SKM-1 treated with dmso at 0.1 percent for 144 hours (cell line): ENCODE measurements around the gene DOCK10.

ENCODE experiments used
- DNase-seq: peaks from one replicate; lab custom pipeline; 2025; ENCODE audit not compliant: unreplicated experiment; lab: John Stamatoyannopoulos, UW

DOCK10 gene

GRCh38 chr2:225013425-225014365 is 28.6 kb downstream of the DOCK10 start:
- DNase-seq: no peak

DNA sequence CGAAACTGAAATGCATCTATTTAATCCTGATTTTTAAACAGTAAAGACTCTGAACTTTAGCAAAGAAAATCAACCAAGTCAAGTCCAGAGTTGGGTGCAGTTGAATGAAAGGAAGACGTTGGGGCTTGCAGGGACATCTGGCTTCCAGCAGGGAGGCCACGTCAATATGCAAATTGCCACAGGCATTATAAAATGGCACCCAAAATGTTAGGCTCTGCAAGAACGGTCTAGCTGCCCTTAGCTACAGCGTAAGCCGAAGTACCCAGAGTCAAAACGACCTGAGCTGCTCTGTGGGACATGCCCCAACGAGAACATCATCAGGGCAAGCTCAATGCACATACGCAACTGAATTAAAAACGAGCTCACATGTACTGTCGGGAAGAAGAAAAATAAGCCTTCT is 30.7 kb downstream of the DOCK10 start:
- no peak for DNase-seq

GRCh38 chr2:225010804-225011203 is 31.5 kb downstream of the DOCK10 start:
- no peak for DNase-seq

DNA sequence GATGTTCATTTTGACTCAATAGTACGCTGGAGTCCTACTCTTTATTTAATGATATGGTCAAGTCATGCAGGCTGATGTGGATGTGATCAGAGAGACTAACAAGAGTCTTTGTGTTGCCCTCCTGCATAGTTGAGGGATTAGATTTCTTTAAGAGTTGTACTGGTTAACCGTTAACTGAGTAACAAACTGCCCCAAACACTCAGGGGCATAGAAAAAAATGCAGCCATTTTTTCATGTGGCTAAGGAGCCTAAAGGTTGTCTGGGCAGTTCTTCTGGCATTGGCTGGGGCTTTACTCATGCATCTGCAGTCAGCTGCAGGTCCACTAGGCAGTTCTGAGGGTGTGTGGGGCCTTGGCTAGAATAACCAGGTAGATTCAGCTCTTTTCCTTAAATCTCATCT is 32.5 kb downstream of the DOCK10 start:
- DNase-seq: no peak

DNA sequence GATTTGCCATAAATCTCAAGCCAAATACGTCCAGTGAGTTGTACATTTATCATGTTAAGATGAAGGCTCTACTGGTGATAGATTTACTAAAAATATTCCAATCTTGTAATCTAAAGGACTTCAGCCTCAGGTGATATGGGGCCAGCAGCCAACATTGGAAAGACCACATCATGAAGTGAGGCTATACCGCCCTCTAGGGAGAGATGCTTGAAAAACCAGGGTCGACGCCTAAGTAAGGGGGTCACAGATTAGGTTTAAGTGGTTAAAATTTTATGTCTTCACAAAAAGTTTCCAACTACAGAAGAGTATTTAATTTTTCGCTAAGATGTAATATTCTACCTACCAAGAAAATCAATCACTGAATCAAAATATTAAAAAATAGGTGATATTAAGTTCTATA is 33.3 kb downstream of the DOCK10 start:
- DNase-seq: no peak

DNA sequence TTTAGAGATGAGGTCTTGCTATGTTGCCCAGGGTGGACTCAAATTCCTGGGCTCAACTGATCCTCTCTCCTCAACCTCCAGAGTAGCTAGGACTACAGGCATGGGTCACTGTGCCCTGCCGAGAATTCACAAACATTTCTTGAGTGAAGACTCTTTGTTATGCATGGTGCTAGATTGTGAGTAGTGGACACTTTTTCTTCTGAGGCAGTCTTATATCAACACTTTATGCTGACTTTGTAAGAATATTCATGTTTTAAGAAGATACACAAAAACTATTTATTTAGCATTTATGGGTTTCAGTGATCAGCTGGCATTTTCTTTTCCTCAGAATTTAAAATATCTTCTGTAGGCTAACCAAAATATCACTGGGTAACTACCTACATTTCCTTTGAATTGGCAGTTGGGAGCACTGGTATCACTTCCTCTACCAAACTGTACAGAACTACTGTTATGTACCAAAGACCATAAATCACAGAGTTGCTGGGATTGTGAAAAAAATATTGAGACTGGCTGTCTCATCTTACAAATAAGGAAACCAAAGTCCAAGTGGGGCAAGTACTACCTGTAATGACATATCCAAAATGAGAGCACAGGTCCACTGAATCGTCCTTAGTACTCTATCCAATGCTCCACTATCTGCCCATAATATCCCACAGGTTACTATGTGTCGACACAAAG is 34.0 kb downstream of the DOCK10 start:
- peak; percentile 23 for DNase-seq

DNA sequence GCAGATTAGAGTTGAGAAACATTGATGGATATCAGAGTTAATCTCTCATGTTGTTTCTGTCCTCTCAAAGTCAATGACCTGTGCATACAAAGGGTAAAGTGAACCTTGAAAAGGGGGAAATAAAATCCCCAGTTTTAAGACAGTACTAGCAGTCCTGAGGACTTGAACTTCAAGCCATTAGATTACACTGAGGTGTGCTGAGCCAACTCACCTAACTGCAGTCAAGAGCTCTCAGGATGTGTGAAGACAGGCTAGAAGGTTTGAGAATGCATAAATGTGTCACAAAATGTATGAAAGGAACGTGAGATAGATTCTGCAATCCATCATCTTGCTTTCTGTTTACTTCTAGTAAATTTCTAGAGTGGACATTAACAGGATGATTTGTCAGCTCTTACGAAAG is 35.5 kb downstream of the DOCK10 start:
- DNase-seq: no peak

- no peak for DNase-seq
Measured at GRCh38 chr2:225004597-225004996, 37.7 kb downstream of the DOCK10 start.

- no peak for DNase-seq
Measured at GRCh38 chr2:225002656-225003045, 39.6 kb downstream of the DOCK10 start.

- peak; percentile 67 for DNase-seq
Measured at GRCh38 chr2:225002039-225002655, 40.1 kb downstream of the DOCK10 start.

DNA sequence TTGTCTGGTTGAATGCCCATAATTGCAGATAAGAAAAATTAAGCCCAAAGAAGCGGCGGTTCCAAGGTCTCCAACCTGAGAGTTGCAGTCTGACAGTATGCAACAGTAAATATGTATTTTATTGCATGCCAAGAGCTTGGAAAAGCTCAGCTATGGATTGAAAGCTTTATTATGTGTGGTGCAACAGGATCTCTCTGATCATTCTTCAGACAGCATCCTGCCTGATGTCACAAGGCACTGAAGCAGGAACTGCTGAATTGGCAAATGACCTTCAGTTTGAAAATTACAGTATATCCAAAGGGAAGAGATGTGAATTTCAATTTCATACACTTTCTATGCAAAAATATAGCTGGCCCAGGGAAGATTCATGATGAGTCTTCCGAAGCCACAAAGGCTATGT is 42.5 kb downstream of the DOCK10 start:
- no peak for DNase-seq

GRCh38 chr2:224999321-224999720 is 42.9 kb downstream of the DOCK10 start:
- no peak for DNase-seq

GRCh38 chr2:224997802-224998201 is 44.5 kb downstream of the DOCK10 start:
- DNase-seq: no peak

- no peak for DNase-seq
Measured at GRCh38 chr2:224995419-224995818, 46.8 kb downstream of the DOCK10 start.

GRCh38 chr2:224994242-224994823 is 47.9 kb downstream of the DOCK10 start:
- DNase-seq: no peak

DNA sequence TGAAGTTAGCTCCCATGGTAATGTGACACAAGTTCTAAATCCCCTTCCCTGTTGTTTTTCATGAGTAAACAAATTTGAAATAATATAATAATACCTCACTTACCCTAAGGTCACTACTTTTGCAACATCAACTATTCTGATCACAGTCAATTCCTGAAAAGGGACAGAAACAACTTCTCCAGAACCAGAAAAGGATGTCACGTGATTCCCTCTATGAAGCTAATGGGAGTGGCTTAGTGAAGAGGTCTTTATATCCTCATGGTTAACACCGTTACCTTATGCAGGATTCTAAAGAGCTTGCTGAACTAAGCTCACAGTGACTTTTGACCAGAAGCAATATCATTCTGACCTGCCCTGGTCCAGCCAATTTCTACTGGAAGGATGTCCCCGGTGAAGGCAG is 51.6 kb downstream of the DOCK10 start:
- no peak for DNase-seq

- DNase-seq: no peak
Measured at GRCh38 chr2:224987733-224988132, 54.5 kb downstream of the DOCK10 start.

- DNase-seq: no peak
Measured at GRCh38 chr2:224986477-224986876, 55.8 kb downstream of the DOCK10 start.

- DNase-seq: no peak
Measured at GRCh38 chr2:224984637-224985036, 57.6 kb downstream of the DOCK10 start.

GRCh38 chr2:224983712-224984554 is 58.3 kb downstream of the DOCK10 start:
- DNase-seq: no peak
